TTC549 (cell line): Measurements from ENCODE around the gene TUBB3.
"Not testable (repeated sequence)": the region's sequence is repeated elsewhere in the genome, so short reads cannot be mapped to it uniquely, and the experiment has no call there.

Experiments
- FAIRE-seq: peaks from 2 replicates; lab custom pipeline; 2012; peaks lifted over from hg19 to GRCh38; lab: Jason Lieb, UNC

Gene TUBB3

DNA sequence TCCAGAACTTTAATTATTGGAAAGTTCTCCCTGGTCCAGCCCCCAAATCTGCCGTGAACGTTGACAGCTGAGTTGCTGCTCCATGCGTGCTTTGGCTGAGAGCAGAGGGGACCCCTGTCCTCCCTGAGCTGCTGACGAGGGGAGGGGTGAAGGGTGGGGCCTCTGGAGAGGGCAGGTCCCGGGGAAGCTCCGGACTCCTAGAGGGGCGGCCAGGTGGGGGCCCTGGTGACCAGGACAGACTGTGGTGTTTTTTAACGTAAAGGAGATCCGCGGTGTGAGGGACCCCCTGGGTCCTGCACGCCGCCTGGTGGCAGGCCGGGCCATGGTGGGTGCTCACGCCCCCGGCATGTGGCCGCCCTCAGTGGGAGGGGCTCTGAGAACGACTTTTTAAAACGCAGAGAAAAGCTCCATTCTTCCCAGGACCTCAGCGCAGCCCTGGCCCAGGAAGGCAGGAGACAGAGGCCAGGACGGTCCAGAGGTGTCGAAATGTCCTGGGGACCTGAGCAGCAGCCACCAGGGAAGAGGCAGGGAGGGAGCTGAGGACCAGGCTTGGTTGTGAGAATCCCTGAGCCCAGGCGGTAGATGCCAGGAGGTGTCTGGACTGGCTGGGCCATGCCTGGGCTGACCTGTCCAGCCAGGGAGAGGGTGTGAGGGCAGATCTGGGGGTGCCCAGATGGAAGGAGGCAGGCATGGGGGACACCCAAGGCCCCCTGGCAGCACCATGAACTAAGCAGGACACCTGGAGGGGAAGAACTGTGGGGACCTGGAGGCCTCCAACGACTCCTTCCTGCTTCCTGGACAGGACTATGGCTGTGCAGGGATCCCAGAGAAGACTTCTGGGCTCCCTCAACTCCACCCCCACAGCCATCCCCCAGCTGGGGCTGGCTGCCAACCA, 4.4 kb upstream of the TUBB3 start, which contains the start of gene MC1R:
MC1R (plus strand) TSS at position 410 of the 895 bp plus-strand sequence; CDS start at position 807, 397 bp downstream.
- no peak for FAIRE-seq

DNA sequence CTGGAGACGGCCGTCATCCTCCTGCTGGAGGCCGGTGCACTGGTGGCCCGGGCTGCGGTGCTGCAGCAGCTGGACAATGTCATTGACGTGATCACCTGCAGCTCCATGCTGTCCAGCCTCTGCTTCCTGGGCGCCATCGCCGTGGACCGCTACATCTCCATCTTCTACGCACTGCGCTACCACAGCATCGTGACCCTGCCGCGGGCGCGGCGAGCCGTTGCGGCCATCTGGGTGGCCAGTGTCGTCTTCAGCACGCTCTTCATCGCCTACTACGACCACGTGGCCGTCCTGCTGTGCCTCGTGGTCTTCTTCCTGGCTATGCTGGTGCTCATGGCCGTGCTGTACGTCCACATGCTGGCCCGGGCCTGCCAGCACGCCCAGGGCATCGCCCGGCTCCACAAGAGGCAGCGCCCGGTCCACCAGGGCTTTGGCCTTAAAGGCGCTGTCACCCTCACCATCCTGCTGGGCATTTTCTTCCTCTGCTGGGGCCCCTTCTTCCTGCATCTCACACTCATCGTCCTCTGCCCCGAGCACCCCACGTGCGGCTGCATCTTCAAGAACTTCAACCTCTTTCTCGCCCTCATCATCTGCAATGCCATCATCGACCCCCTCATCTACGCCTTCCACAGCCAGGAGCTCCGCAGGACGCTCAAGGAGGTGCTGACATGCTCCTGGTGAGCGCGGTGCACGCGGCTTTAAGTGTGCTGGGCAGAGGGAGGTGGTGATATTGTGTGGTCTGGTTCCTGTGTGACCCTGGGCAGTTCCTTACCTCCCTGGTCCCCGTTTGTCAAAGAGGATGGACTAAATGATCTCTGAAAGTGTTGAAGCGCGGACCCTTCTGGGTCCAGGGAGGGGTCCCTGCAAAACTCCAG, 3.4 kb upstream of the TUBB3 start:
- FAIRE-seq: no peak

DNA sequence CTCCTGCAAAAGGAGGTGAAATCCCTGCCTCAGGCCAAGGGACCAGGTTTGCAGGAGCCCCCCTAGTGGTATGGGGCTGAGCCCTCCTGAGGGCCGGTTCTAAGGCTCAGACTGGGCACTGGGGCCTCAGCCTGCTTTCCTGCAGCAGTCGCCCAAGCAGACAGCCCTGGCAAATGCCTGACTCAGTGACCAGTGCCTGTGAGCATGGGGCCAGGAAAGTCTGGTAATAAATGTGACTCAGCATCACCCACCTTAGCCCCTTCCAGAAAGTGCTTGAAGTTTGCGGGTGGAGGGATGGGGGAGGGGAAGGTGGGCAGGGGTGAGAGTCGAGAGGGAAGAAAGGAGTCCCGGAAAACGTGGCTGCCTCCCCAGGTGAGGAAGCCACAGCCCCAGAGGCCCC, 2.4 kb upstream of the TUBB3 start:
- FAIRE-seq: no peak

DNA sequence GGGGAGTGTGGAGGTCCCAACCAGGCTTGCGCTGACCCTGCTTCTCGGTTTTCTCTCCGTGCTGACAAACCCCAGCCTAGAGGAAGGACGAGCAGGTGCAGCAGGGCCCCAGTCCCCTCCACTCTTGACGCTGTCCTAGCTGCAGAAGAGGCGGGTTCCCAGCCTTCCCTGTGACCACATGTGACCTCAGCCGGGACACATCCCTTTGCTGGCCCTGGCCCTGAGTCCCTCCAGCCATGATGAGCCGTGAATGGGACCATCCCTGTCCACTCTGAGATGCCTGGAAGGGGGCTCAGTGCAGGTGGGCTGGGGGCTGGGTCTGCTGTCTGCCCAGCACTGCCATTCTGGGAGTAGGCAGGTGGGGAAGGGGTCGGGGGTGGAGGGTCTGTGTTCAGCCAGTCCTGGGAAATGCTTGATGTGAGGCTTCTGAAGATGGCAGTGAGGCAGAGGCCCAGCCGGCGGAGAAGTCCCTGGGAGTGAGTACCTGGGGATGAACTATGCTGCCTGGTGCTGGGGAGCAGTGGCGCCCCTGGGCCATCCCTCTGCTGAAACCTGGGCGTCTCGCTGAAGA, 1.9 kb upstream of the TUBB3 start:
- FAIRE-seq: no peak

DNA sequence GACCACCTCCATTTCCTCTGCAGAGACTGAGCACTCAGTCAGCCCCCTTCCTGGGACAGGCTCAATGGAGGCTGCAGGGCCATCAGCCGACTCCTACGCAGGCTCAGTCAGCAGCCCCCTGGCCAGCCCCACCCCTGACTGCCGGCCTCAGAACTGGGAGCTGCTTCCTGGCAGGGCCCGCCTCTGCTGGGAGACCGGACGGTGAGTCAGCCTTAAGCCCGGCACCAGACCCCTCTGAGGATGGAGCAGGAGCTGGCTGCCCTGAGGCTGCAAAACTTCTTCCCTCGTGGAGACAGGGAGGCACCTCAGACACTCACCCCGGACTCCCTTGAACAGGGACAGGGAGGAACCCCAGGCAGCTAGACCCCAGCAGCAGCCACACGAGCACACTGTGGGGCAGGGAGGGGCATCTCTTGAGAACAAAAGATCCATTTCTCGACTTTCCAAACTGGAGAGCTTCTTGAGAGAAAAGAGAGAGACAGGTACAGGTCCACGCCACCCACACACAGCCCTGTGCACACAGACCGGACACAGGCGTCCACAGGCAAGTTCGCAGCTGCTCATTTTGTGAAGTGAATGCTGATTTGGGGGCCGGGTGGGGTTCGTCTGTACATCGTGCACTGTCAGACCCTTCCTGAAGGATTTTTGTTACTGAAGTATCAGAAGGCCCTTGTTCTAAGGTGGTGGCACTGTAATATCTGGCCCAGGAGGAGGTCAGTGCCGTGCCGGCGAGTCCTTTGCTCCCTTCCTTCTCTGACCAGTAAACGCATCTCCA, 1.3 kb upstream of the TUBB3 start:
- no peak for FAIRE-seq

DNA sequence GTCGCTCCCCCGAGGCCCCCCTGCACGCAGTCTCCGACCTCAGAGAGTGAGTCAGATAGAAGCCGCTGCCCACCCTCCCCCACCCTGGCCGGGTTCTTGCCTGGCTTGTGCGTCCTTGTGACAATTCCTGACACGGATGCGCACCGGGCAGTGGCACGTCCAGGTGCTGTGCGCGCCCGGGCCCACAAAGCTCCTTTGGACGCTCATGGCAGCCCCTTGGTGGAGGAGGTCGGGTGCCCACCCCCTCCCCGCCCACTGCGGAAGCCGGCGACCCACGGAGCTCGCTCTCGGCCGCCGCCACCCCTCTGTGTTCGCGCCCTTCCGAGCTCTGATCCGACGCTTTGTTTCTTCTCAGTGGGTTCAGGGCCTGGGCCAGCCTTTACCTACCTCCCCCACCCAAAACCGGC, 662 bp upstream of the TUBB3 start:
- FAIRE-seq: no peak

DNA sequence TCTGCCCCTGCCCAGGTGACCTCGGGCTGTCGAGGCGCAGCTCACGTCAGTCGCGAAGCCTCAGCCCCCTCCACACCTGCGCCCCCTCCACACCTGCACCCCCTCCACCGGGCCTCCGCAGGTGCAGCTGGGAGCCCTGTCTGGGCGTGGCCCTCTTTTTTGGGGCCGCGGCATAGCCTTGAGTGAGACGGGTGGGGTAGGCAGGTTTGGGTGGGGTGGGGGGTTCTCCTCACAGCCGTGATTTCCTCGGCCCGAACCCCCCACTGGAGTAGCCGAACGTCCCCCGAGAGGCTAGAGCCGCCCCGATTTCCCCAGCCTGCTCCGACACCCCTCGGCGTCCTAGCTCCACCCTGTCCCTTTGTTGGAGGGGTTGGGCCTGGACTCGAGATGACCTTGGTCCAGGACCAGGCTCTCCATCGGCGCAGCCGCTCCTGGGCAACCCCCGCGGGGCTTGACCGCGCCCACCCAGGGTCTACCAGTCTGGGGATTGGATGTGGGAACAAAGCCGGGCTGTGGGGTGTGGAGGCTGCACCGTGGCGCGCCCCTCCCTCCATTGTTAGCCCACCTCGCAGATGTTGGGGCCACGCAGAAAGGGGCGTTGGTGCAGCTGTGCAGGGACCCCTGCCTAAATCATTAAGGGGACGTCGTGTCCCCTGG, 626 bp downstream of the TUBB3 start:
- FAIRE-seq: no peak

DNA sequence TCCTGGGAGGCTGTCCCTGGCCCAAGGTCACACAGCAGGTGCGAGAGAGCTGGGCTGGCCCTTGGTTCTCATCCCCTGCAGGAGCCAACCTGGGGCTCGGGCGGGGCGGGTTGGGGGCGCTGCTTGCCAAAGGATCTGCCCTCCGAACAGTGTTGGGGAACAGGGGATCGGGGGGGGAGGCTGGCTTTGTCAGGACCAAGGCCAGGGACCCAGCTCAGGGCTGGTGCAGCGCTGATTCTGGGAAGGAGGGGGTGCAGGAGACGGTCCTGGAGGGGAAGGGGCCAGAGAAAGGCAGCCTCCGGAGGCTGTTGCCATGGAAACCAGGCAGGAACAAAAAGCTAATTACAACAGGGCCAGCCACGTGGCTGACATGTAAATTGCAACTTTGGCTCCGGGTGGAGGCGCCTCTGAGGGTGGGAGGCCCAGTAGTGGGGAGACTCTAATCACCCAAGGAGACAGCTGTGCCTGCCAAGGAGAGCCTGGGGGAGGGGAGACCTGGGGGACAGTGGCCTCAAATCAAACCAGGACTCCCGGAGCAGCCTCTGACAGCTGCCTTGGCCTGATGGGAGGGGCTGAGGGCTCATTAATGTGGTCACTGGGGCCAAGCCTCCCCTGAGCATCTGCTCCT, 1.3 kb downstream of the TUBB3 start:
- FAIRE-seq: no peak

DNA sequence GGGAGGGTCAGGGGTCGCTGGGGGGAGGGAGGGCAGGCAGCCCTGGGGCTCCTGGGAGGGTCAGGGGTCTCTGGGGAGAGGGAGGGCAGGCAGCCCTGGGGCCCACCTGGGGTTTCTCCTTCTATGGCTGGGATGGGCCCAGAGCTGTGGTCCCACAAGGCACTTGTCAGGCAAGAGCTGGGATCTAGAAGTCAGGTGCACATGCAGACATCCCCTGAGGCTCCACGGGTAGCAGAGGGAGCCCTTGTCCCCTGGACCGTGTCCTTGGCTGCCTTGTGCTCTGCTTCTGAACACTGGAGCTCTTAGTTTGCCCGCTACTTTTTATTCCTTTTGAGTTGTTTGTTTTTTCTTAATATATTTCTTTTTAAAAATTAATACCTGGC, 1.8 kb downstream of the TUBB3 start:
- FAIRE-seq: no peak

DNA sequence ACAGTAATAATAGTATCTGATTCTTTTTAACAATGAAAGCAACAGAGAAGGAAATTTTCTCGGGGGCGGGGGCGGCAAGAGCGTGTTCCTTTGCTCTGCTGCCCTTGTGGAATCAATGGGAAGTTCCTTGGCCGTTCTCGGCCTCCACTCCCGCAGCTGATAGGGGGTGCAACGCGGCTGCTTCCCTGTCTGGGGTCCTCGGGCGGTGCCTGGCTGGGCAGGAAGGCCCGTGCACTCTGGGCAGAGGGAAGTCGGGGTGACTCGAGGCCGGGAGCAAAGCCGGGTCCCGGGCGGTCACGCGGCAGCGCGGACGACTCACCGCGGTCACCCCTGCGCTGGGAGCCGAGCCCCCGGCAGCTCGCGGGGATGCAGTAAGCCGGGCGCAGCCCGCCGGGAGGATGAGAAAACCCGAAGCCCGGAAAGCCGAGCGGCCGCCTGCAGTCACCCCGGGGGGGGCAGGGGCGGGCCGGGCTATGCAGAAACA, 2.5 kb downstream of the TUBB3 start:
- FAIRE-seq: no peak

DNA sequence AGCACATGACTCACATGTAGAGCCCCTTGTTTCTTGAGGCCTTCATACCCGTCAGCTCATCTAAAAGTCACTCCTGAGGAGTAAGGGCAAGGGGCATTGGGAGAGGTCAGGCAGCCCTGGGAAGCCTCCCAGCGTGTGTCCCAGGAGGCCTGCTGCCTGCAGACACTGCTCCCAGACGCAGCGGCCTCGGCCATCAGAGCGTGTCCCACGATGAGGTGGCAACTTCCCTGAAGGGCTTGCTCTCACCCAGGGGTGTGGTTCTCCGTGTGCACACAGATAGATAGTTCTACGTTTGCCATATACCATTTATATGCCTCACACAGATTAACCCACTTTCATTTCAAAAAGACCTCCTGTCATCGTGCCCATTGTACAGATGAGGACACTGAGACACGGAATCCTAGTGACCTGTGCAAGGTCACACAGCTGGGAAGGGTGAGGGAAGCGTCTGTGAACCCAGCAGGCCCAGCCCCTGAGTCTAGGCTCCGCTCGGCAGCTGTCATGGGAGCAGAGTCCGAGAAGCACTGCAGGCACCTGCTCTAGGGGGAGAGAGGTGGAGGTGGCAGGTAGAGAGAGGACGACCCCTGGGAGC, 8.3 kb downstream of the TUBB3 start:
- no peak for FAIRE-seq

DNA sequence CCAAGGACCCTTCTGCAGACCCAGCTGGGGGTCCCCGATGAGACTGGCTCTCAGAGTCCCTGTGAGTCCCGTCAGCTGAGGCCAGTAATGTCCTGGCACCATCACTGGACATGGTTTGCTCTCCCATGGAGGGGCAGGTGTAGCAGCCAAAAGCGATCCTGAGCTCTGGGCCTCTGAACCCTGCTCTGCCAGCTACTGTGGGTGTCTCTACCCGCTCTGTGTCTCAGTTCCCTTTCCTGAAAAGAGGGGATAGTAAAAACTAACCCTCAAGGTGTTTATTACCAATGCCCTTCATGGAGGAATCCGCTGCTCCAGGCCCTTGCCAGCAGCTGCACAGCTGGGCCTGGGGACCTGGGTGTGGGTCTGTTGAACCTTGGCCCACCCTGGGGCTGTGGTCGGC, 8.8 kb downstream of the TUBB3 start:
- FAIRE-seq: no peak

DNA sequence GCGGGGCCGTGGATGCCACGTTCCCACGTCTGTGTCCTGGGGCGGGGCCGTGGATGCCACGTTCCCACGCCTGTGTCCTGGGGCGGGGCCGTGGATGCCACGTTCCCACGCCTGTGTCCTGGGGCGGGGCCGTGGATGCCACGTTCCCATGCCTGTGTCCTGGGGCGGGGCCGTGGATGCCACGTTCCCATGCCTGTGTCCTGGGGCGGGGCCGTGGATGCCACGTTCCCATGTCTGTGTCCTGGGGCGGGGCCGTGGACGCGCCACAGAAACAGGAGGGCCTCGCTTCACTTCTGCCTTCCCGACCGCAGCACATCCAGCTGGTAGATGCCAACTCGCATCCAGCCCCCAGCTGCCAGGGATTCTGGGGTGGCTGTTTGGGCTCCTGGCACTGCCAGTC, 10.9 kb downstream of the TUBB3 start:
- not testable (repeated sequence) for FAIRE-seq

DNA sequence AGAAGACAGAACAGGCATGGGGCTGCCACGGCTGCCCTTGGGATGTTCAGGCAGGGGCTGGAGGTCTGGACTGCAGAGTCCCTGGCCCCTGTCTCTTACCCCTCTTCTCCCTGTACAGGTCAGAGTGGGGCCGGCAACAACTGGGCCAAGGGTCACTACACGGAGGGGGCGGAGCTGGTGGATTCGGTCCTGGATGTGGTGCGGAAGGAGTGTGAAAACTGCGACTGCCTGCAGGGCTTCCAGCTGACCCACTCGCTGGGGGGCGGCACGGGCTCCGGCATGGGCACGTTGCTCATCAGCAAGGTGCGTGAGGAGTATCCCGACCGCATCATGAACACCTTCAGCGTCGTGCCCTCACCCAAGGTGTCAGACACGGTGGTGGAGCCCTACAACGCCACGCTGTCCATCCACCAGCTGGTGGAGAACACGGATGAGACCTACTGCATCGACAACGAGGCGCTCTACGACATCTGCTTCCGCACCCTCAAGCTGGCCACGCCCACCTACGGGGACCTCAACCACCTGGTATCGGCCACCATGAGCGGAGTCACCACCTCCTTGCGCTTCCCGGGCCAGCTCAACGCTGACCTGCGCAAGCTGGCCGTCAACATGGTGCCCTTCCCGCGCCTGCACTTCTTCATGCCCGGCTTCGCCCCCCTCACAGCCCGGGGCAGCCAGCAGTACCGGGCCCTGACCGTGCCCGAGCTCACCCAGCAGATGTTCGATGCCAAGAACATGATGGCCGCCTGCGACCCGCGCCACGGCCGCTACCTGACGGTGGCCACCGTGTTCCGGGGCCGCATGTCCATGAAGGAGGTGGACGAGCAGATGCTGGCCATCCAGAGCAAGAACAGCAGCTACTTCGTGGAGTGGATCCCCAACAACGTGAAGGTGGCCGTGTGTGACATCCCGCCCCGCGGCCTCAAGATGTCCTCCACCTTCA, 11.7 kb downstream of the TUBB3 start:
- FAIRE-seq: no peak

DNA sequence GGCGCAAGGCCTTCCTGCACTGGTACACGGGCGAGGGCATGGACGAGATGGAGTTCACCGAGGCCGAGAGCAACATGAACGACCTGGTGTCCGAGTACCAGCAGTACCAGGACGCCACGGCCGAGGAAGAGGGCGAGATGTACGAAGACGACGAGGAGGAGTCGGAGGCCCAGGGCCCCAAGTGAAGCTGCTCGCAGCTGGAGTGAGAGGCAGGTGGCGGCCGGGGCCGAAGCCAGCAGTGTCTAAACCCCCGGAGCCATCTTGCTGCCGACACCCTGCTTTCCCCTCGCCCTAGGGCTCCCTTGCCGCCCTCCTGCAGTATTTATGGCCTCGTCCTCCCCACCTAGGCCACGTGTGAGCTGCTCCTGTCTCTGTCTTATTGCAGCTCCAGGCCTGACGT, 12.5 kb downstream of the TUBB3 start:
- FAIRE-seq: not testable (repeated sequence)

DNA sequence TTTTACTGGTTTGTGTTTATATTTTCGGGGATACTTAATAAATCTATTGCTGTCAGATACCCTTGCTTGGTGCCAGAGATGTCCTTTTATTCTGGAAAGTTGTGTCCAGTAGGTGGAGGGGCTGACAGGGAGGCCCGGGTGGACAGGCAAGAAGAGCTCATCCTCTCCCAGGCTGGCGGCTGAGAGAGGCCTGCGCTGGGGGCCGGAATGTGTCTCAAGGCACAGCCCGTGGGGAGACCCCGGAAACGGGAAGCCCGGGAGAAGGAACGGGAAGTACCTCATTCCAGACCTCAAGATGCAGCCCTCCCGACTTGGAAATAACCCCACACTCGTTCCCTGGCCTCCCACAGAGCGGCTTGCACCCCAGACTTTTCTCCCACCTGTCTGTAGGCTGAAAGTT, 12.9 kb downstream of the TUBB3 start:
- FAIRE-seq: no peak

DNA sequence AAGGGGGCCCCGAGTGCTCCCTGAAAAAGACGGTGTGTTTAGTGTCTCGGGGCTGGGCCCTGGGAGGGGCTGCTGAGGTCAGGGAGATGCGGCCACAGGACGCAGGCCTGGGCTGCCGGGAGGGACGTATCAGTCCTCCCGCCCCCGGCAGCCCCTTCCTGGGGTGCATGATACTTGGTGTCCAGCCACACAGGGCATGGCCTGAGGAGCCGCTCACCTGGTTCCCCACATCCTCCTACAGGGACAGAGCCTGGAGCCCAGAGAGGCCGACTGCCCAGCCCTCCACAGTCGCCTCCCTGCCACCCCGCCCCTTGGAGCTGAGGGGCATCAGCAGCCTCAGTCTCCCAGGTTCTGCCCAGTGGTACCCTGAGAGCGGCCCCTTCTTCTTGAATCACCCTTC, 13.4 kb downstream of the TUBB3 start:
- FAIRE-seq: no peak

DNA sequence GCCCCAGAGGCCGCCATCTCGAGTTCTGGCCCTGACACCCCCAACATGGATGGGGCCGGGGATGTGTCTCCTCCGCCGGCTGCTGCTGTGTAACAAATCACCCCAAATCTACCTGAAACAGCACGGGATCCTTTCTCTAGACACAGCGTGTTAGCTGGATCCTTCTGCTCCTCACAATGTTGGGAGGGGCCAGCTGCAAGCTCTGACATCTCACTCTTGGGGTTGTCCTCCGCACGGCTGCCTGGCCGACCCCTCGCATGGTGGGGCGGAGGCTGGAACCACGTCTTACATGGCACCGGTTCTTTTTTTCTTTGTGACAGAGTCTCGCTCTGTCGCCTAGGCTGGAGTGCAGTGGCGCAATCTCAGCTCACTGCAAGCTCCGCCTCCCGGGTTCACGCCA, 13.8 kb downstream of the TUBB3 start:
- no peak for FAIRE-seq

DNA sequence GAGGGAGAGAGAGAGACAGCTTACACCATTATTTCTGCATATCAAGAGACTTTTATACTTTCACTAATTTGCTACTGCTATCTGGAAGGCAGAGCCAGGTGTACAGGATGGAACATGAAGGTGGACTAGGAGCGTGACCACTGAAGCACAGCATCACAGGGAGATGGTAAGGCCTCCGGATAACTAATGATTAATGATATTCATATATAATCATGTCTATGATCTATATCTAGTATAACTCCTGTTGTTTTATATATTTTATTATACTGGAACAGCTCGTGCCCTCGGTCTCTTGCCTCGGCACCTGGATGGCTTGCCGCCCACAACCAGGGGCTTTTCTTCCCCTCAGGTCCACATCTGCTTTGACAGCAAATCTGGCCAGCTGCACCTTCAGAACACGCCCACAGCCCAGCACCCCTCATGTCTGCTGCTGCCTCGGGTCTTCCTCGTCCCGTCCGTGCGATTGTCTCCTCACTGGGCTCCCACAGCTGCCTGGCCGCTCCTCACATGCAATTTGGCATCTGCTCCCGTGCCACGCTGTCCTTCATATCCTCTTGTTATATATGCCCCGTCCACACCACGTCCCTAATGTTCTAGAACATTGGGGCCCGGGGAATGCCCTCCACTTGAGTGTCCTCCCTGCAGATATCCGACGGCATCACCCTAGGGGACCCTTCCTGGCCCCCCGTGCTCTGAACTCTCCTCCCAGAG, 15.2 kb downstream of the TUBB3 start:
- no peak for FAIRE-seq
